K562 (cell line): ENCODE data around the gene CCNT1. TPM values are rescaled to one million over a fixed set of nuclear protein-coding genes. Genes with fewer than 3 reads are reported as not detected.

Experiments used
- CBFB ChIP-seq: sonication (generic); formaldehyde crosslinking; IDR thresholded peaks from 2 replicates; pipeline ENCODE4 v1.4.0; 2020; ENCODE audit warnings: mild to moderate bottlenecking, missing genetic modification reagents
- CC2D1A ChIP-seq: fragments of 450-650 bp; IDR thresholded peaks from 2 replicates; pipeline ENCODE4 v1.6.1; 2017; ENCODE audit warnings: mild to moderate bottlenecking
- CLOCK ChIP-seq: fragments of 250-450 bp; sonication (Bioruptor Pico); IDR thresholded peaks from 2 replicates; pipeline ENCODE4 v1.4.0; 2020; ENCODE audit warnings: mild to moderate bottlenecking, moderate library complexity, borderline replicate concordance
- DIDO1 ChIP-seq: fragments of 450-650 bp; IDR thresholded peaks from 2 replicates; pipeline ENCODE4 v1.6.1; 2016; ENCODE audit warnings: low read depth, missing biosample characterization, missing genetic modification characterization
- E2F4 ChIP-seq: sonication (generic); formaldehyde crosslinking; IDR thresholded peaks from 2 replicates; pipeline ENCODE4 v1.8.0; 2022; ENCODE audit warnings: mild to moderate bottlenecking, low read depth, missing genetic modification reagents
- ETV5 ChIP-seq: sonication (generic); formaldehyde crosslinking; IDR thresholded peaks from 2 replicates; pipeline ENCODE4 v1.4.0; 2020; ENCODE audit warnings: low read depth, mild to moderate bottlenecking, missing genetic modification reagents
- GTF2A2 ChIP-seq: IDR thresholded peaks from 2 replicates; pipeline ENCODE4 v1.6.1; 2016; ENCODE audit warnings: mild to moderate bottlenecking, missing genetic modification characterization, missing compliant biosample characterization
- HNRNPL ChIP-seq: fragments of 200-400 bp; formaldehyde crosslinking; IDR thresholded peaks from 2 replicates; pipeline ENCODE4 v1.6.1; 2017; ENCODE audit warnings: low read depth, mild to moderate bottlenecking, low read length
- KLF10 ChIP-seq: fragments of 250-450 bp; sonication (Bioruptor Pico); IDR thresholded peaks from 2 replicates; pipeline ENCODE4 v1.6.1; 2021; ENCODE audit warnings: matching md5 sums
- NR2C1 ChIP-seq, 2 experiments: fragments of 450-650 bp; IDR thresholded peaks; 2 replicates each; pipeline ENCODE4 v1.6.1; 2017; ENCODE audit warnings: mild to moderate bottlenecking in 2 of 2, antibody characterized with exemption in 1 of 2, inconsistent platforms in 1 of 2, missing compliant biosample characterization in 1 of 2, missing genetic modification characterization in 1 of 2
- RBM22 ChIP-seq: fragments of 200-400 bp; formaldehyde crosslinking; IDR thresholded peaks from 2 replicates; pipeline ENCODE4 v1.6.1; 2018; ENCODE audit warnings: low read length, low read depth; ENCODE audit not compliant: poor library complexity, severe bottlenecking
- RBM34 ChIP-seq: fragments of 200-400 bp; formaldehyde crosslinking; IDR thresholded peaks from 2 replicates; pipeline ENCODE4 v1.6.1; 2018; ENCODE audit warnings: low read length, borderline replicate concordance; ENCODE audit not compliant: insufficient read depth
- RCOR1 ChIP-seq, 2 experiments: IDR thresholded peaks; 2 replicates each; pipeline ENCODE4 v1.6.1; 2012; ENCODE audit warnings: low read depth in 2 of 2, low read length in 2 of 2, borderline replicate concordance in 1 of 2, improper control_type of control experiment in 1 of 2
- SIN3A ChIP-seq, 2 experiments: fragments of 150-350 bp in 1 of 2; IDR thresholded peaks; 2 replicates each; pipeline ENCODE4 v1.6.1; 2011 to 2016; ENCODE audit warnings: borderline replicate concordance in 2 of 2, low read depth in 2 of 2, low read length in 2 of 2, mild to moderate bottlenecking in 2 of 2, moderate library complexity in 2 of 2; ENCODE audit not compliant: control insufficient read depth in 1 of 2
- TAL1 ChIP-seq: fragments of 450-650 bp; IDR thresholded peaks from 2 replicates; pipeline ENCODE4 v1.6.1; 2016; ENCODE audit warnings: mild to moderate bottlenecking
- ZBTB7A ChIP-seq: IDR thresholded peaks from 2 replicates; pipeline ENCODE4 v1.6.1; 2011; ENCODE audit warnings: low read depth, mild to moderate bottlenecking, low read length, moderate library complexity, borderline replicate concordance; ENCODE audit not compliant: control insufficient read depth
- ZNF830 ChIP-seq: fragments of 250-450 bp; sonication (Bioruptor Pico); IDR thresholded peaks from 2 replicates; pipeline ENCODE4 v1.5.0; 2021; ENCODE audit warnings: mild to moderate bottlenecking
- polyA plus RNA-seq, 8 experiments: library from polyadenylated mRNA; depleted of rRNA in 4 of 8; stranded (reverse) in 5 of 8; unstranded in 3 of 8; fragments of >200 nt; fragmentation: Nextera tagmentation in 2 of 8; fragmentation: Illumina TruSeq in 1 of 8; extraction: Ambion mirVana in 2 of 8; extraction: Trizol in 1 of 8; gene quantifications; 2 replicates each; pipeline versions ENCODE4 v1.2.1 to v1.2.3, GENCODE V29; 2011 to 2014; ENCODE audit warnings: inconsistent platforms in 1 of 8, missing spikeins in 1 of 8
- total RNA-seq, 7 experiments: library from RNA; depleted of rRNA in 6 of 7; stranded (reverse); fragments of >200 nt in 6 of 7; fragmentation: Illumina TruSeq in 2 of 7; extraction: Trizol in 2 of 7; gene quantifications; 2 replicates each; pipeline versions ENCODE4 v1.2.1 to v1.2.3, GENCODE V29; 2011 to 2021; ENCODE audit warnings: low replicate concordance in 1 of 7
- TF ChIP-seq, protein P1 (sequence below): IDR thresholded peaks from 2 replicates; pipeline ENCODE4 v1.6.1; 2012; ENCODE audit warnings: low read depth, low read length, improper control_type of control experiment, borderline replicate concordance
- TF ChIP-seq, protein P2 (sequence below): fragments of 250-450 bp; sonication (Bioruptor Pico); IDR thresholded peaks from 2 replicates; pipeline ENCODE4 v1.8.0; 2022; ENCODE audit warnings: moderate library complexity, mild to moderate bottlenecking, inconsistent platforms
- TF ChIP-seq, protein P3 (sequence below): fragments of 450-650 bp; formaldehyde crosslinking; IDR thresholded peaks from 2 replicates; pipeline ENCODE4 v1.4.0; 2020; ENCODE audit warnings: mild to moderate bottlenecking, moderate library complexity

Gene CCNT1
- total and polyA plus RNA-seq, 9 of the 15 experiments (the other 6 are each of a cell fraction or from before 2014, with no cell fraction given) = 9.7 to 52.4 (median 33.4) TPM

GRCh38 chr12:48686615-48687334 is 29.7 kb downstream of the CCNT1 start (continued):
- TF ChIP-seq CLOCK (CRISPR knock-in tag) (no peak), ZBTB7A (no peak), E2F4 (CRISPR knock-in tag) (no peak), NR2C1 (IDR thresholded peaks at IDR 0.05) (no peak), NR2C1 (tag; IDR thresholded peaks at IDR 0.05) (no peak), CBFB (CRISPR knock-in tag) (no peak), SIN3A (IDR thresholded peaks at IDR 0.05; ENCODE audit: borderline replicate concordance in 2 of 2, control insufficient read depth in 1 of 2, low read depth in 2 of 2, low read length in 2 of 2) (no peak), KLF10 (CRISPR knock-in tag) (no peak), DIDO1 (tag) (no peak), RBM34 (no peak), GTF2A2 (tag) (no peak), HNRNPL (no peak), ZNF830 (CRISPR knock-in tag) (no peak), ETV5 (CRISPR knock-in tag) (no peak), TAL1 (peak; percentile 70), CC2D1A (no peak), RBM22 (no peak), RCOR1 (IDR thresholded peaks at IDR 0.05; ENCODE audit: borderline replicate concordance in 1 of 2, low read depth in 2 of 2, low read length in 2 of 2) (no peak; a peak in 1 of 4 replicates)
- TF ChIP-seq, protein P1, sequence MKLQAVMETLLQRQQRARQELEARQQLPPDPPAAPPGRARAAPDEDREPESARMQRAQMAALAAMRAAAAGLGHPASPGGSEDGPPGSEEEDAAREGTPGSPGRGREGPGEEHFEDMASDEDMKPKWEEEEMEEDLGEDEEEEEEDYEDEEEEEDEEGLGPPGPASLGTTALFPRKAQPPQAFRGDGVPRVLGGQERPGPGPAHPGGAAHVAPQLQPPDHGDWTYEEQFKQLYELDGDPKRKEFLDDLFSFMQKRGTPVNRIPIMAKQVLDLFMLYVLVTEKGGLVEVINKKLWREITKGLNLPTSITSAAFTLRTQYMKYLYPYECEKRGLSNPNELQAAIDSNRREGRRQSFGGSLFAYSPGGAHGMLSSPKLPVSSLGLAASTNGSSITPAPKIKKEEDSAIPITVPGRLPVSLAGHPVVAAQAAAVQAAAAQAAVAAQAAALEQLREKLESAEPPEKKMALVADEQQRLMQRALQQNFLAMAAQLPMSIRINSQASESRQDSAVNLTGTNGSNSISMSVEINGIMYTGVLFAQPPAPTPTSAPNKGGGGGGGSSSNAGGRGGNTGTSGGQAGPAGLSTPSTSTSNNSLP = no peak
- TF ChIP-seq, protein P2, sequence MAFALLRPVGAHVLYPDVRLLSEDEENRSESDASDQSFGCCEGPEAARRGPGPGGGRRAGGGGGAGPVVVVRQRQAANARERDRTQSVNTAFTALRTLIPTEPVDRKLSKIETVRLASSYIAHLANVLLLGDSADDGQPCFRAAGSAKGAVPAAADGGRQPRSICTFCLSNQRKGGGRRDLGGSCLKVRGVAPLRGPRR (CRISPR knock-in tag) = no peak
- TF ChIP-seq, protein P3, sequence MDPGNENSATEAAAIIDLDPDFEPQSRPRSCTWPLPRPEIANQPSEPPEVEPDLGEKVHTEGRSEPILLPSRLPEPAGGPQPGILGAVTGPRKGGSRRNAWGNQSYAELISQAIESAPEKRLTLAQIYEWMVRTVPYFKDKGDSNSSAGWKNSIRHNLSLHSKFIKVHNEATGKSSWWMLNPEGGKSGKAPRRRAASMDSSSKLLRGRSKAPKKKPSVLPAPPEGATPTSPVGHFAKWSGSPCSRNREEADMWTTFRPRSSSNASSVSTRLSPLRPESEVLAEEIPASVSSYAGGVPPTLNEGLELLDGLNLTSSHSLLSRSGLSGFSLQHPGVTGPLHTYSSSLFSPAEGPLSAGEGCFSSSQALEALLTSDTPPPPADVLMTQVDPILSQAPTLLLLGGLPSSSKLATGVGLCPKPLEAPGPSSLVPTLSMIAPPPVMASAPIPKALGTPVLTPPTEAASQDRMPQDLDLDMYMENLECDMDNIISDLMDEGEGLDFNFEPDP (CRISPR knock-in tag) = no peak
